ENCODE measurements around the gene SKIC8. TPM values are rescaled to one million over a fixed set of nuclear protein-coding genes. Genes with fewer than 3 reads are reported as not detected.

The SKIC8 gene
- total and polyA plus RNA-seq, 3 donors from 2014 or later = 82.3 to 135 (median 93.1) TPM

DNA sequence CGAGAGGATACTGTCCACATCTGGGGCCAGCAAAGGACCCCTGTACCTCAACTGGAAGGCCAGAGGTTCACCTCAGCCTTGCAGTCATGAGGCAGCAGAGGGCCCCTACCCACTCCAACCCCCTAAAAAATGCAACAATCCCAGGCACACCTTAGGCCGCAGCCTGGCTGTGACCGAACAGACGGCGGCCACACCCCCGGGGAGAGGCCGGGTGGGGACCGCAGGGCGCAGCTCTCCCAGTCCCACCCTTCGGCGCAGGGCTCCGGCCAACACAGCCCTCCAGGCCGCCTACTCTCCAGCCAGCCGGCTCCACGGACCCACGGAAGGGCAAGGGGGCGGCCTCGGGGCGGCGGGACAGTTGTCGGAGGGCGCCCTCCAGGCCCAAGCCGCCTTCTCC is 35.5 kb downstream of the SKIC8 start:
- WGBS, 2 donors = 27 to 71% methylated on average over 3 to 23 of the region's 23 CpGs
- DNase-seq = peak; percentile 20
- H3K27me3 ChIP-seq = no peaks in the 10 kb centered on the region
- H3K4me1 ChIP-seq = peaks cover 11% of the 10 kb centered on the region
- TF ChIP-seq, protein P1, sequence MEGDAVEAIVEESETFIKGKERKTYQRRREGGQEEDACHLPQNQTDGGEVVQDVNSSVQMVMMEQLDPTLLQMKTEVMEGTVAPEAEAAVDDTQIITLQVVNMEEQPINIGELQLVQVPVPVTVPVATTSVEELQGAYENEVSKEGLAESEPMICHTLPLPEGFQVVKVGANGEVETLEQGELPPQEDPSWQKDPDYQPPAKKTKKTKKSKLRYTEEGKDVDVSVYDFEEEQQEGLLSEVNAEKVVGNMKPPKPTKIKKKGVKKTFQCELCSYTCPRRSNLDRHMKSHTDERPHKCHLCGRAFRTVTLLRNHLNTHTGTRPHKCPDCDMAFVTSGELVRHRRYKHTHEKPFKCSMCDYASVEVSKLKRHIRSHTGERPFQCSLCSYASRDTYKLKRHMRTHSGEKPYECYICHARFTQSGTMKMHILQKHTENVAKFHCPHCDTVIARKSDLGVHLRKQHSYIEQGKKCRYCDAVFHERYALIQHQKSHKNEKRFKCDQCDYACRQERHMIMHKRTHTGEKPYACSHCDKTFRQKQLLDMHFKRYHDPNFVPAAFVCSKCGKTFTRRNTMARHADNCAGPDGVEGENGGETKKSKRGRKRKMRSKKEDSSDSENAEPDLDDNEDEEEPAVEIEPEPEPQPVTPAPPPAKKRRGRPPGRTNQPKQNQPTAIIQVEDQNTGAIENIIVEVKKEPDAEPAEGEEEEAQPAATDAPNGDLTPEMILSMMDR (IDR thresholded peaks at IDR 0.05) = no peak
- TF ChIP-seq POLR2A (IDR thresholded peaks at IDR 0.05) = no peak
- intact Hi-C loops (cut with DNase I; ENCODE audit: low total_unique reads) = no loop called here
- H3K4me3 ChIP-seq = peak overlapping the region; percentile 71 to 83
- no peaks in the 10 kb centered on the region for H3K9me3 ChIP-seq
- H3K27ac ChIP-seq = peak overlapping the region; percentile 68 to 93
- H3K36me3 ChIP-seq (ENCODE audit: low read depth, missing control alignments) = no peaks in the 10 kb centered on the region

DNA sequence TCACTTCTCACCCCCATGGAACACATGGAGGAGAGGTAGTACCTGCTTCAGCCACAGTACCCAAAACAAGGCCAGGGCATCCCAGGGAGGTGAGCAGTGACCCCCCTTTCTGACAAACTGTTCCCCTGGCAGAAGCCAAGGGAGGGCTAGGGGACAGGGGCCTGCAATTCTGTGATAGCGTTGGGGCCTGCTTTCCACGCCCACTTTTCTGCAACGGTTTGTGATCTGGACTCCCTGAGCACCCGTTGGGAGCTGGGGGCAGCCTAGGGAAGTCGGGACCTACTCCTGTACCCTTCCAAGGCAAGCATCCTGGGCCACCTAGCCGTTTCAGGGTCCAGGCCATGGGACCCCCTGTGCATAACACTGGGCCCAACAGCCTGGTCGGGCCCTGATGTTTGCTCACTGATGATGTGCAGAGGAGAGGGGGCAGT is 36.0 kb downstream of the SKIC8 start:
- Histone ChIP-seq H3K27me3 (no peaks in the 10 kb centered on the region), H3K4me1 (peaks cover 11% of the 10 kb centered on the region), H3K36me3 (ENCODE audit: low read depth, missing control alignments) (no peaks in the 10 kb centered on the region), H3K27ac (peak overlapping the region in 1 of 2 donors; percentile 68), H3K9me3 (no peaks in the 10 kb centered on the region), H3K4me3 (peak overlapping the region; percentile 71 to 83)
- no peak for TF ChIP-seq POLR2A (IDR thresholded peaks at IDR 0.05)
- TF ChIP-seq, protein P1 (IDR thresholded peaks at IDR 0.05) = peak in 1 of 3 experiments; percentile 22
- 80% methylated on average over 6 of the region's 7 CpGs; no CpG with 5 or more reads in 1 of the 2 donors for WGBS, 2 donors
- intact Hi-C loops (cut with DNase I; ENCODE audit: low total_unique reads) = no loop called here
- no peak for DNase-seq

DNA sequence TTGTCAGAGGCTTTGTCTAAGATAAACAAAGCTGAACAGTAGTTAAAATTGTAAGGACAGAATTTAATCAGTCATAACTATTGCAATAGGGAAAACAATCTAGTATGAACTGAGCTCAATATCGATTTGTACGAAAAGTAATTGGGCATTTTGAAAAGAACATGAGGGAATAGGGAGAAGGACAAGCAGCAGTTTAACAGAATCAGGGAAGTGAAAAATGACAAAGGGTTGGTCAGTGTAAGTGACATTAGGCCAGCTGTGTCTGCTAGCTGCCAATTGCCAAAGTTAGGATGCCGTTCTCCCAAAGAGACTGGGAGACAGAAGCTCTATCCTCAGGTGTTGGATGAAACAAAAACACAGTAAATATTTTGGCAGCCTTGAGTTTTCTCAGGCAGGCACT is 38.3 kb downstream of the SKIC8 start:
- no peak overlapping the region for H3K27ac ChIP-seq
- H3K9me3 ChIP-seq = no peaks in the 10 kb centered on the region
- 85 to 89% methylated on average over 3 of the region's 3 CpGs for WGBS, 2 donors
- no peaks in the 10 kb centered on the region for H3K36me3 ChIP-seq (ENCODE audit: low read depth, missing control alignments)
- H3K4me1 ChIP-seq = peaks cover 11% of the 10 kb centered on the region
- no peaks in the 10 kb centered on the region for H3K27me3 ChIP-seq
- DNase-seq = no peak
- H3K4me3 ChIP-seq = no peak overlapping the region
- TF ChIP-seq, protein P1 (IDR thresholded peaks at IDR 0.05) = no peak
- TF ChIP-seq POLR2A (IDR thresholded peaks at IDR 0.05) = no peak
- intact Hi-C loops (cut with DNase I; ENCODE audit: low total_unique reads) = no loop called here

DNA sequence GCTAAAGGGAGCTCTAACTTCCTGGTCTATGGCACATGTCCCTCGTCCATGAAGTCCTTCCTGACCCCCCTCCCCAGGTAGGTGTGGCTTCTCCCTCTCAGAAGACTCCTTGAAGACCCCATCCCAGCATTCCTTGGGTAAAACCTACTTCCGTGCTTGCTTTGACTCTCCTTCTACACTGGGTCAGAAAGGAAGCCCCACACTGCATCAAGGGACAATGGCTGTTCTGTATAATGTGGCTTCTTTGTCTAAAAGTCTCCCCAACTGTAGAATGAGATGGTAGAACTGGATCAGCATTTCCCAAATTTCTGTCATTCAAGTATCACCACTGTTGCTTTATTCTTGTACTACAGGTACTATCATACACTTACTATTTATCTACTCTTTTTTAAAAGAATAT is 38.9 kb downstream of the SKIC8 start:
- Histone ChIP-seq H3K27ac (no peak overlapping the region), H3K4me1 (peaks cover 6% of the 10 kb centered on the region), H3K36me3 (ENCODE audit: low read depth, missing control alignments) (no peaks in the 10 kb centered on the region), H3K27me3 (no peaks in the 10 kb centered on the region), H3K4me3 (no peak overlapping the region), H3K9me3 (no peaks in the 10 kb centered on the region)
- WGBS, 2 donors = 69 to 71% methylated on average over 2 of the region's 2 CpGs
- DNase-seq = no peak
- intact Hi-C loops (cut with DNase I; ENCODE audit: low total_unique reads) = no loop called here
- TF ChIP-seq, protein P1 (IDR thresholded peaks at IDR 0.05) = no peak
- TF ChIP-seq POLR2A (IDR thresholded peaks at IDR 0.05) = no peak

DNA sequence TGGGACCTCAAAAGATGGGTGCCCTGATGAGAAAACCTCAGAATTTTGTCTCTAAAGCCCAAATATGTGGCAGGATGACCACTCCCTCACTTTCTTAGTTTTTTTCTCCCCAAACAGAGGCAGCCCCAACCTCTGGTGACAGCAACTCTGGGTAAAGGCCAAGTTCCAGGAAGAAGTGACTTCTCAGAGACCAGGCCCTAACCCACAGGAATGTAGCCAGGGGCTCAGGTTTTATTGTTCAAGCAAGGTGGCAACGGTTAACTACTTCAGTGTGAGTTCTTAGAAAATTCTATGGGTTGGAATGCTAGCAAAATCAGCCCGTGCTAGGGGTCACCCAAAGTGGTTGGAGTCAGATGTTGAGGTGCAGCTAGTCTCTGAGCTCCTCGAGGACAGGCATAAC is 40.2 kb downstream of the SKIC8 start:
- no peak overlapping the region for H3K27ac ChIP-seq
- DNase-seq = no peak

More for the DNA sequence above, 40.2 kb downstream of the SKIC8 start:
- Histone ChIP-seq H3K4me1 (no peaks in the 10 kb centered on the region), H3K4me3 (no peak overlapping the region), H3K36me3 (ENCODE audit: low read depth, missing control alignments) (no peaks in the 10 kb centered on the region), H3K9me3 (no peaks in the 10 kb centered on the region), H3K27me3 (no peaks in the 10 kb centered on the region)
- TF ChIP-seq, protein P1 (IDR thresholded peaks at IDR 0.05) = no peak
- TF ChIP-seq POLR2A (IDR thresholded peaks at IDR 0.05) = no peak
- 90 to 91% methylated on average over 3 of the region's 3 CpGs for WGBS, 2 donors
- intact Hi-C loops (cut with DNase I; ENCODE audit: low total_unique reads) = no loop called here
